Upper lobe of left lung (tissue), 6 donors: ENCODE data around the gene MIA2. TPM values are rescaled to one million over a fixed set of nuclear protein-coding genes. Genes with fewer than 3 reads are reported as not detected.
A peak's percentile ranks its signal among the peaks of the same experiment; 100 is the strongest.
"Not testable (repeated sequence)": the region's sequence is repeated elsewhere in the genome, so short reads cannot be mapped to it uniquely, and the experiment has no call there.

Experiments
- ATAC-seq, 2 donors: fragments of 200-7000 bp; cut with Tn5 transposase; one replicate each; pipeline ENCODE4 v1.9.1; 2022; ENCODE audit warnings: mild to moderate bottlenecking in 2 of 2, moderate library complexity in 2 of 2; ENCODE audit not compliant: low FRiP score in 2 of 2
- DNase-seq, 2 donors: peaks; one replicate each; pipeline ENCODE4 v3.0.0-alpha.2; 2019 to 2020
- H3K27ac ChIP-seq, 4 donors: fragments of 200-600 bp; sonication (generic); one replicate each; pipeline ENCODE4 v1.5.1; 2016 to 2019
- H3K27me3 ChIP-seq, 4 donors: fragments of 200-600 bp; sonication (generic); one replicate each; pipeline ENCODE4 v1.5.1; 2017 to 2019
- H3K36me3 ChIP-seq, 4 donors: fragments of 200-600 bp; sonication (generic); one replicate each; pipeline ENCODE4 v1.5.1; 2016 to 2019
- H3K4me1 ChIP-seq, 4 donors: fragments of 200-600 bp; sonication (generic); one replicate each; pipeline ENCODE4 v1.5.1; 2018 to 2019
- H3K4me3 ChIP-seq, 4 donors: fragments of 200-600 bp; sonication (generic); one replicate each; pipeline ENCODE4 v1.5.1; 2017 to 2019; ENCODE audit warnings: mild to moderate bottlenecking in 2 of 4, moderate library complexity in 1 of 4
- H3K9me3 ChIP-seq, 4 donors: fragments of 200-600 bp; sonication (generic); one replicate each; pipeline ENCODE4 v1.5.1; 2018 to 2019
- EP300 ChIP-seq, 4 donors: sonication (generic); formaldehyde crosslinking; IDR thresholded peaks; one replicate each; pipeline ENCODE4 v1.5.1; 2017; ENCODE audit warnings: antibody characterized with exemption in 4 of 4, control low read depth in 2 of 4
- POLR2A ChIP-seq, 4 donors: fragments of 450-650 bp; IDR thresholded peaks; one replicate each; pipeline ENCODE4 v1.5.1; 2016 to 2017; ENCODE audit warnings: antibody characterized with exemption in 4 of 4, mild to moderate bottlenecking in 2 of 4
- POLR2AphosphoS5 ChIP-seq, 2 donors: sonication (generic); formaldehyde crosslinking; IDR thresholded peaks; one replicate each; pipeline ENCODE4 v1.5.1; 2017; ENCODE audit warnings: antibody characterized with exemption in 2 of 2
- WGBS, 2 donors: methylation state at CpG; one replicate each; pipeline ENCODE4 v1.1.5; 2017 to 2018; 5-methylcytosine and 5-hydroxymethylcytosine counted together
- total RNA-seq, 6 donors: library from RNA; depleted of rRNA in 4 of 6; stranded (reverse); fragments of >200 nt in 4 of 6; gene quantifications; one replicate each; pipeline versions ENCODE4 v1.1.0 to v1.2.1, GENCODE V29; 2016 to 2021
- TF ChIP-seq, protein P1 (sequence below), 6 experiments: fragments of 450-650 bp in 4 of 6; fragments of 200-600 bp in 2 of 6; sonication (generic) in 2 of 6; IDR thresholded peaks; one replicate each; pipeline ENCODE4 v1.5.1; 2016 to 2019; ENCODE audit warnings: antibody characterized with exemption in 6 of 6
- donor health status: DM: no; HTN: no; CAD: no; lungs with moderate emphysema.
- donor health status: DM: no; HTN: yes; CAD: no; lungs with severe emphysema.

Gene MIA2
- total RNA-seq, 6 donors from 2014 or later = 13.0 to 56.8 (median 25.4) TPM

- no peaks in the 10 kb centered on the region for H3K27me3 ChIP-seq
- 70 to 82% methylated on average over 5 of the region's 5 CpGs for WGBS, 2 donors
Observed at GRCh38 chr14:39203659-39204606, 29.8 kb upstream of the MIA2 start.

DNA sequence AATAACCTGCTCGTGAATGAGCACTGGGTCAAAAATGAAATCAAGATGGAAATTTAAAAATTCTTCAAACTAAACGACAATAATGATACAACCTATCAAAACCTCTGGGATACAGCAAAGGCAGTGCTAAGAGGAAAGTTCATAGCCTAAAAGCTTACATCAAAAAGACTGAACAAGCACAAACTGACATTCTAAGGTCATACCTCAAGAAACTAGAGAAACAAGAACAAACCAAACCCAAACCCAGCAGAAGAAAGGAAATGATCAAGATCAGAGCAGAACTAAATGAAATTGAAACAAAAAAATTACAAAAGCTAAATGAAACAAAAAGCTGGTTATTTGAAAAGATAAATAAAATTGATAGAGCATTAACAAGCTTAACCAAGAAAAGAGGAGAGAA lies 26.3 kb upstream of the MIA2 start:
- DNase-seq, H3K27ac ChIP-seq, H3K36me3 ChIP-seq, H3K27me3 ChIP-seq, ATAC-seq, H3K4me1 ChIP-seq, H3K4me3 ChIP-seq, H3K9me3 ChIP-seq: not testable (repeated sequence)
- WGBS, 2 donors = 94 to 95% methylated on average over 2 of the region's 2 CpGs

More at GRCh38 chr14:39203659-39204606, 29.8 kb upstream of the MIA2 start:
- TF ChIP-seq POLR2AphosphoS5 (IDR thresholded peaks at IDR 0.05) = no peak
- TF ChIP-seq, protein P1, sequence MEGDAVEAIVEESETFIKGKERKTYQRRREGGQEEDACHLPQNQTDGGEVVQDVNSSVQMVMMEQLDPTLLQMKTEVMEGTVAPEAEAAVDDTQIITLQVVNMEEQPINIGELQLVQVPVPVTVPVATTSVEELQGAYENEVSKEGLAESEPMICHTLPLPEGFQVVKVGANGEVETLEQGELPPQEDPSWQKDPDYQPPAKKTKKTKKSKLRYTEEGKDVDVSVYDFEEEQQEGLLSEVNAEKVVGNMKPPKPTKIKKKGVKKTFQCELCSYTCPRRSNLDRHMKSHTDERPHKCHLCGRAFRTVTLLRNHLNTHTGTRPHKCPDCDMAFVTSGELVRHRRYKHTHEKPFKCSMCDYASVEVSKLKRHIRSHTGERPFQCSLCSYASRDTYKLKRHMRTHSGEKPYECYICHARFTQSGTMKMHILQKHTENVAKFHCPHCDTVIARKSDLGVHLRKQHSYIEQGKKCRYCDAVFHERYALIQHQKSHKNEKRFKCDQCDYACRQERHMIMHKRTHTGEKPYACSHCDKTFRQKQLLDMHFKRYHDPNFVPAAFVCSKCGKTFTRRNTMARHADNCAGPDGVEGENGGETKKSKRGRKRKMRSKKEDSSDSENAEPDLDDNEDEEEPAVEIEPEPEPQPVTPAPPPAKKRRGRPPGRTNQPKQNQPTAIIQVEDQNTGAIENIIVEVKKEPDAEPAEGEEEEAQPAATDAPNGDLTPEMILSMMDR (IDR thresholded peaks at IDR 0.05) = no peak
- no peak for TF ChIP-seq EP300 (IDR thresholded peaks at IDR 0.05)
- TF ChIP-seq POLR2A (IDR thresholded peaks at IDR 0.05) = no peak
- Histone ChIP-seq H3K27ac (no peak overlapping the region), H3K4me1 (no peaks in the 10 kb centered on the region), H3K9me3 (no peaks in the 10 kb centered on the region), H3K4me3 (no peak overlapping the region), H3K36me3 (no peaks in the 10 kb centered on the region)
- ATAC-seq = no peak
- no peak for DNase-seq

GRCh38 chr14:39211109-39211741 lies 22.5 kb upstream of the MIA2 start:
- Histone ChIP-seq H3K36me3 (no peaks in the 10 kb centered on the region), H3K9me3 (no peaks in the 10 kb centered on the region), H3K27me3 (no peaks in the 10 kb centered on the region), H3K4me3 (no peak overlapping the region), H3K4me1 (no peaks in the 10 kb centered on the region), H3K27ac (no peak overlapping the region)
- DNase-seq (no peak), ATAC-seq (no peak)
- TF ChIP-seq POLR2AphosphoS5 (IDR thresholded peaks at IDR 0.05) = no peak
- TF ChIP-seq, protein P1 (IDR thresholded peaks at IDR 0.05) = no peak
- TF ChIP-seq EP300 (IDR thresholded peaks at IDR 0.05) = no peak
- no peak for TF ChIP-seq POLR2A (IDR thresholded peaks at IDR 0.05)
- 81 to 86% methylated on average over 15 of the region's 15 CpGs for WGBS, 2 donors

- ATAC-seq = peak in 1 of 2 donors; percentile 11
- TF ChIP-seq POLR2AphosphoS5 (IDR thresholded peaks at IDR 0.05) = no peak
- H3K9me3 ChIP-seq = no peaks in the 10 kb centered on the region
- no peaks in the 10 kb centered on the region for H3K27me3 ChIP-seq
- no peak for DNase-seq
- 77% methylated on average over 3 of the region's 3 CpGs; no CpG with 5 or more reads in 1 of the 2 donors for WGBS, 2 donors
- H3K27ac ChIP-seq = no peak overlapping the region
- H3K36me3 ChIP-seq = no peaks in the 10 kb centered on the region
- H3K4me3 ChIP-seq = no peak overlapping the region
- no peaks in the 10 kb centered on the region for H3K4me1 ChIP-seq
Observed at GRCh38 chr14:39212034-39212433, 21.7 kb upstream of the MIA2 start.

- Histone ChIP-seq H3K27me3 (no peaks in the 10 kb centered on the region), H3K4me1 (no peaks in the 10 kb centered on the region), H3K27ac (no peak overlapping the region), H3K9me3 (no peaks in the 10 kb centered on the region), H3K36me3 (no peaks in the 10 kb centered on the region), H3K4me3 (no peak overlapping the region)
- TF ChIP-seq POLR2A (IDR thresholded peaks at IDR 0.05) = no peak
- TF ChIP-seq EP300 (IDR thresholded peaks at IDR 0.05) = no peak
- TF ChIP-seq POLR2AphosphoS5 (IDR thresholded peaks at IDR 0.05) = no peak
- TF ChIP-seq, protein P1 (IDR thresholded peaks at IDR 0.05) = no peak
- DNase-seq (no peak), ATAC-seq (no peak)
- 44 to 92% methylated on average over 1 of the region's 1 CpG for WGBS, 2 donors
Observed at GRCh38 chr14:39212693-39213092, 21.0 kb upstream of the MIA2 start.
